ENCODE measurements around the gene KLHL3.

The KLHL3 gene

GRCh38 chr5:137743031-137743640, 7.2 kb upstream of the KLHL3 start:
- peak; percentile 71 for DNase-seq (ENCODE audit: low spot score)

GRCh38 chr5:137741718-137742117, 5.8 kb upstream of the KLHL3 start:
- DNase-seq (ENCODE audit: low spot score): no peak

GRCh38 chr5:137739737-137740136, 3.8 kb upstream of the KLHL3 start:
- no peak for DNase-seq (ENCODE audit: low spot score)

- DNase-seq (ENCODE audit: low spot score): no peak
These were observed 3.1 kb upstream of the KLHL3 start for GRCh38 chr5:137738947-137739346.

GRCh38 chr5:137737349-137738131, 1.7 kb upstream of the KLHL3 start:
- no peak for DNase-seq (ENCODE audit: low spot score)

GRCh38 chr5:137736496-137736895, 607 bp upstream of the KLHL3 start:
- DNase-seq (ENCODE audit: low spot score): no peak

- DNase-seq (ENCODE audit: low spot score): no peak
These were observed 831 bp downstream of the KLHL3 start for GRCh38 chr5:137734962-137735554.

- no peak for DNase-seq (ENCODE audit: low spot score)
These were observed 1.6 kb downstream of the KLHL3 start for GRCh38 chr5:137734331-137734730.

- DNase-seq (ENCODE audit: low spot score): no peak
These were observed 2.0 kb downstream of the KLHL3 start for GRCh38 chr5:137733922-137734321.

- DNase-seq (ENCODE audit: low spot score): no peak
These were observed 2.9 kb downstream of the KLHL3 start for GRCh38 chr5:137733006-137733405.

- no peak for DNase-seq (ENCODE audit: low spot score)
These were observed 4.7 kb downstream of the KLHL3 start for GRCh38 chr5:137731176-137731575.

GRCh38 chr5:137730336-137730735, 5.6 kb downstream of the KLHL3 start:
- no peak for DNase-seq (ENCODE audit: low spot score)

- DNase-seq (ENCODE audit: low spot score): no peak
These were observed 7.8 kb downstream of the KLHL3 start for GRCh38 chr5:137728048-137728447.

- DNase-seq (ENCODE audit: low spot score): no peak
These were observed 8.3 kb downstream of the KLHL3 start for GRCh38 chr5:137727623-137728022.

GRCh38 chr5:137724251-137724650, 11.6 kb downstream of the KLHL3 start:
- no peak for DNase-seq (ENCODE audit: low spot score)

GRCh38 chr5:137718611-137719010, 17.3 kb downstream of the KLHL3 start:
- DNase-seq (ENCODE audit: low spot score): no peak

- DNase-seq (ENCODE audit: low spot score): no peak
These were observed 19.6 kb downstream of the KLHL3 start for GRCh38 chr5:137716337-137716736.

- DNase-seq (ENCODE audit: low spot score): no peak
These were observed 20.4 kb downstream of the KLHL3 start for GRCh38 chr5:137715456-137715855.

- DNase-seq (ENCODE audit: low spot score): no peak
These were observed 20.9 kb downstream of the KLHL3 start for GRCh38 chr5:137714946-137715345.

GRCh38 chr5:137714494-137714893, 21.4 kb downstream of the KLHL3 start:
- no peak for DNase-seq (ENCODE audit: low spot score)

GRCh38 chr5:137712139-137712667, 23.7 kb downstream of the KLHL3 start:
- no peak for DNase-seq (ENCODE audit: low spot score)

GRCh38 chr5:137710086-137710485, 25.8 kb downstream of the KLHL3 start:
- DNase-seq (ENCODE audit: low spot score): no peak
